ENCODE results near the gene HELB. TPM values are rescaled to one million over a fixed set of nuclear protein-coding genes. Genes with fewer than 3 reads are reported as not detected.

The HELB gene
- total RNA-seq, 1 donor from 2014 or later: 9.0 TPM

- no peak for DNase-seq
Observed at GRCh38 chr12:66365718-66366490, 63.6 kb downstream of the HELB start.

- DNase-seq: no peak
Observed at GRCh38 chr12:66367015-66367667, 64.8 kb downstream of the HELB start.

- no peak for DNase-seq
Observed at GRCh38 chr12:66371982-66372381, 69.7 kb downstream of the HELB start.

- no peak for DNase-seq
Observed at GRCh38 chr12:66375560-66375959, 73.3 kb downstream of the HELB start.

GRCh38 chr12:66379616-66380015 is 77.3 kb downstream of the HELB start:
- no peak for DNase-seq

- DNase-seq: no peak
Observed at GRCh38 chr12:66380769-66381535, 78.7 kb downstream of the HELB start.

GRCh38 chr12:66387117-66387516 is 84.8 kb downstream of the HELB start:
- no peak for DNase-seq

Other genes with a start within 250 kb of the HELB start
- 8.9 TPM for gene LLPH, start 171.7 kb upstream of the HELB start, total RNA-seq
- gene TMBIM4, start 132.5 kb upstream of the HELB start, total RNA-seq: 51.3 TPM
- 5.5 TPM for gene IRAK3, start 113.3 kb upstream of the HELB start, total RNA-seq